GM18511 (cell line): Measurements from ENCODE around the gene COMMD1.
"Not testable (repeated sequence)": the region's sequence is repeated elsewhere in the genome, so short reads cannot be mapped to it uniquely, and the experiment has no call there.

Experiments used
- ATAC-seq: cut with Tn5 transposase; IDR thresholded peaks from one replicate; pipeline ENCODE4 v1.9.1; 2021; ENCODE audit warnings: mild to moderate bottlenecking, moderate library complexity; ENCODE audit not compliant: unreplicated experiment

The COMMD1 gene

GRCh38 chr2:62133320-62133823, 227.9 kb downstream of the COMMD1 start:
- no peak for ATAC-seq

- no peak for ATAC-seq
Measured at GRCh38 chr2:62136956-62137830, 231.7 kb downstream of the COMMD1 start.

DNA sequence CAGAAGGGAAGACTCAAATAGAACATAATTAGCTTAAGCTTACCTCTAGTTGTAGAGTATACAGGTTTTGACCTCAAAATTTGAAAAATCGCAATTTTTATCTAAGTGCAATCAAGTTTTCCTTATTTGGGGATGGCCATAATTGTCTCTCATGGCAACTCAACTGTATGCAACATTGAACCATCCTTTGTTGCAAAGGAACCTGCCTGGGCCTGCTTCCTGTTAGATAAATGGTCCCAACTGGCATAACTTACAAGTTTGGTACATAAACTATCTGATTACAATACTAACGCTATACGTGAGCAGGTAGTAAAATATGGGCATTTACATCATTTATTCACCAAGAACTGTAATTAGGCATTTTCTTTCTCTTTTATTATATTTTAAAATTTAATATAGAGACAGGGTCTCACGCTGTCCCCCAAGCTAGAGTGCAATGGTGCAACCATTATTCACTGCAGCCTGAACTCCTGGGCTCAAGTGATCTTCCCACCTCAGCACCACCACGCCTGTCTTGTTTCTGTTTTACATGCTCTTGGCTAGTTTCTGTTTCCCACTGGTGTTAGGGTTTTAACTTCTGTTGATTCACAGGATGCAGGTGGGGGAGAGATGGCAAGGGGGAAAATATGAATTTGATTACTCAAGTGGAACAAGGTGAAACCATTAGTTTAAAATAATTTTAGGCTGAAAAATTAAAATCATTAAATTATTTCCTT, 235.1 kb downstream of the COMMD1 start:
- ATAC-seq = peak; percentile 46

- peak; percentile 30 for ATAC-seq
Measured at GRCh38 chr2:62141142-62141740, 235.8 kb downstream of the COMMD1 start.

- peak; percentile 51 for ATAC-seq
Measured at GRCh38 chr2:62142054-62142453, 236.6 kb downstream of the COMMD1 start.

DNA sequence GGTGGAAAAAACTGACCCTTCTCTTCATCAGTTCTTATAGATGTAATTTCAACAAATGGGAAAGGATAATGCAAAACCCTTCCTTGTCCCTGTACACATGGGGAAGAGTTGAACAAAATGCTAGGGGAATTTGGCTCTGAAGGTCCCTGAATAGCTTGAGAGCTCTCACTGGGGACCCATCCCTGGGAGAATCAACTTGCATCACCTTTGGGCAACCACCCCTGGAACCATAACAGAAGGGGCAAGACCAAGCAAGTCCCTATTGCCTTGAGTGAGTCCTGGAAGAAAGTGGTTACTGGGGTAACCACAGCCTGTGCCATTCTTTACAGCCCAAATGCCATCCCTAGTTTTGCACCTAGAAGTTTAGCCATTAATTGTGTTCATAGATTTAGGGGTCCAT, 238.2 kb downstream of the COMMD1 start:
- ATAC-seq = no peak

DNA sequence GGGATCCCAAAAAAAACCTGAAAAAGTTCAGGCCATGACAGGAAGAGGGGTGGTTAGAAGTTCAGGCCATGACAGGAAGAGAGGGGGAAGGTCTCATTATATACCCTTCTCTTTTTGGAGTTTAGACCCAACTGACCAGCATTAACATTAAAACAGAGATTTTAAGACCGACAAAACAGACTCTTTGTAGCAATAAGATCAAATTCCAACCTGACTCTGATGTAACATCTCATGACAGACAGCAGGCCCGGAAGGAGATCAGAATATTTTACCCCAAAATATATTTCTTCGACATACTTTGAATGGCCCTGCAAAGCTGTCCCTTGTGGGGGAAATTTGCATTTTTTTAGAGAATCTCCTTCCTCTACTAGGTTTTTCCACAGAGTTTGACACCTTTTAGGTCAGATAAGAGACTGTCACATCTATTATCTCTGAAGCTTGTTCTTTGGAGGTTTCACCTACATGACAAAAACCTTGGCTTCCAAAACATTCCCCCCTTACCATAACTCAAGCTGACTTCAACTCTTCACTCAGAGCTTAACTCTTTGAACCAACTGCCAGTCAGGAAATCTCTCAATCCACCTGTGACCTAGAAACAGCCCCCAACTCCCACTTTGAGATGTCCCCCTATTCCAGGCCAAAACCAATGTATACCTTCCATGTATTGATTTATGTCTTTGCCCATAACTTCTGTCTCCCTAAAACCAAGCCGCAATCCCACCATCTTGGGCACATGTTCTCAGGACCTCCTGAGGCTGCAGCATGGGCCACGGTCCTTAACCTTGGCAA, 239.4 kb downstream of the COMMD1 start:
- no peak for ATAC-seq

- ATAC-seq = peak; percentile 56
Measured at GRCh38 chr2:62145478-62146100, 240.1 kb downstream of the COMMD1 start.

GRCh38 chr2:62146790-62147189, 241.3 kb downstream of the COMMD1 start:
- ATAC-seq = not testable (repeated sequence)

GRCh38 chr2:62147610-62148301, 242.3 kb downstream of the COMMD1 start:
- ATAC-seq = no peak

DNA sequence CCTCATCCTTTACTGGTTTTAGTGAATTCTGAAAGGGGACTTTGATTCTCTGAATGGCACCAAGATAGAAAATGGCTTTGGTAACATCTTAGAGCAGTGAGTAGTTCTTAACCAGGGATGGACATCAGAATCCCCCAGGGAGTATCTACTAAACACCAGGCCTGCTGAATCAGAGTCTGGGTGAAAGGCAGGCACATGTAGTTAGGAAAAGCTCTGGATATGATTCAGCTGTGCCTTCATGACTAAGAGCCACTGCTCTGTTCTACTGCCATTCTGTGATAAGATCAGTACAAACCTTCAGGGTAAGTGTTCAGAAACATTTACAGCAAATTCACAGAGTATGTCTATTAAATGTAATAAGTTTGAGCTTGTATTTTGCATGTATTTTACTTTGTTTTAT, 244.2 kb downstream of the COMMD1 start:
- ATAC-seq = no peak

- ATAC-seq = no peak
Measured at GRCh38 chr2:62150597-62151305, 245.3 kb downstream of the COMMD1 start.

DNA sequence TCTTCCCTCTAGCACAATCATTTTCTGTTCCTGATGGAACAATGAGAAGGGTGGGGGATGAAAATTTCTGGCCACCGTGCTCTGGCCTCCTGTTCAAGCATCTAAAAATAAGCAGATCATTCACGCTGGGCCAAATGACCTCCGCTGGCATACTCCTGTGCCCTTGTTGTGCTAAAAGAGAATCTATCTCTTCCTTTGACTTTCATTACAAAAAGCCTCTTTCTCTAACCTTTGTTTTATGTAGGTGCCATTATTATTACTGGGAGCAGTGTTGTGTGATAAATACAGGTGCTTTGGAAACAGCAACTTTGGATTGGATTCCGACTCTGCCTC, 245.8 kb downstream of the COMMD1 start:
- no peak for ATAC-seq

DNA sequence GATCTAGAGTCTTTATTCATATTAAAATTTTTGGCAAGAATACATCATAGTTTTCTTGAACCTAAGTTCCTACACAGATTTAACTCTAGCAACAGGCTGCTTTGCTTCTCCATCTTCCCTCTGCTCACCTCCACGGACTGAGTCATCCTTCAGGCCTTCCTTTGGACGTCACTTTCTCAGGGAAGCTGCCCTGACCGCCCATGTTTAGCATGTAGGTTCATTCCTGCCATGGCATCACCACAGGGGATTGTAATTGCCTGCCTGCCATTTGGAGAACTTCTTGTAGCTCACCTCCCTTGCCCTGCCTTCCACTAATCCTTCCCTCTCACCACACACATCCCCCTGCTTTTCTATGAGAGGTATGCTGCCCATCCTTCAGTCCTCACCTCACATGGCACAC, 246.5 kb downstream of the COMMD1 start:
- no peak for ATAC-seq

- ATAC-seq = no peak
Measured at GRCh38 chr2:62156861-62157496, 251.5 kb downstream of the COMMD1 start.

DNA sequence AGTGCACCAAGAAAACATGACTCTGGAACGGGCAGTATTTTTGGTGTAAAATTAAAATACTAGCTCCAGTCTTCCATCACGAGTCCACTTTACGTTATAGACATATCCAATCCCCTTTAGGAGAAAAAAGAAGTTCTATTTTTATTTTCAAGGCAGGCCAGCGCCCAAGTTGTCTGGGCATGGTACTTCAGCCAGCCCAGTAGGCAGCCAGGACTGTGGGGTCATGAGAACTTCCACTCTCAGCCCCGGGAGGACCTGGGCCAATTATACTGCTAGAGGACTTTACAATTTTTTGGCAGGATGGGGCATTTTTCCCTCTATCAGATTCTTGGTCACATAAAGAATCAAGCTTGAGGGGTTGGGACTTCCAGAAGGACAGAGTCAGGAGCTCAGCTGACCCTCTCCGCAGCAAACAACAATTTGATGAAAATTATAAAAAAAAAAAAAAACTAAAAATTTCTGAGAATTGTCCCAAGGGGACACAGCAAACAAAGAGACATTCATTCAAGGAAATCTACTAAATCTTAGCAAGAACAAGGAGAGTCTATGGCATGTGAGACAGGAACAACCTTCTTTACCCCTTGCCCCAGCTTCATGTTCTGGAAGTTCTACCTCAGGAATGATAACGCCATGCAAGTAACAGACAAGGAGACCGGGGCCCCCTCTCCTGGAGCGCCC, 253.1 kb downstream of the COMMD1 start:
- ATAC-seq = no peak

- ATAC-seq = not testable (repeated sequence)
Measured at GRCh38 chr2:62160691-62161090, 255.2 kb downstream of the COMMD1 start.
